Lung (tissue), 12 donors: ENCODE data around the gene KLHL7. TPM values are rescaled to one million over a fixed set of nuclear protein-coding genes. Genes with fewer than 3 reads are reported as not detected.

Source experiments
- ATAC-seq: fragments of 200-7000 bp; cut with Tn5 transposase; one replicate; pipeline ENCODE4 v1.9.1; 2020; ENCODE audit warnings: moderate number of reproducible peaks; ENCODE audit not compliant: insufficient read depth, low FRiP score
- DNase-seq, 3 donors: peaks; one replicate each; pipeline ENCODE4 v3.0.0-alpha.2; 2013 to 2017
- H3K27ac ChIP-seq, 2 donors: one replicate each; pipeline ENCODE4 v1.5.1; 2013; ENCODE audit warnings: mild to moderate bottlenecking in 2 of 2, moderate library complexity in 2 of 2, control low read depth in 1 of 2, inconsistent platforms in 1 of 2, low read depth in 1 of 2, low read length in 1 of 2
- H3K27me3 ChIP-seq, 3 donors: one replicate each; pipeline ENCODE4 v1.5.1; 2013; ENCODE audit warnings: low read length in 2 of 3; ENCODE audit not compliant: control insufficient read depth in 3 of 3, insufficient read depth in 3 of 3
- H3K36me3 ChIP-seq, 4 donors: one replicate each; pipeline ENCODE4 v1.5.1; 2013; ENCODE audit warnings: low read length in 4 of 4, mild to moderate bottlenecking in 1 of 4, moderate library complexity in 1 of 4; ENCODE audit not compliant: control insufficient read depth in 4 of 4, insufficient read depth in 4 of 4
- H3K4me1 ChIP-seq, 5 donors: one replicate each; pipeline ENCODE4 v1.5.1; 2013; ENCODE audit warnings: low read length in 5 of 5, mild to moderate bottlenecking in 2 of 5, moderate library complexity in 1 of 5; ENCODE audit not compliant: control insufficient read depth in 5 of 5, insufficient read depth in 5 of 5
- H3K4me3 ChIP-seq: one replicate; pipeline ENCODE4 v1.5.1; 2013; ENCODE audit warnings: mild to moderate bottlenecking, control low read depth, moderate library complexity
- H3K9ac ChIP-seq, 2 donors: one replicate each; pipeline ENCODE4 v1.5.1; 2013; ENCODE audit warnings: low read length in 2 of 2, control low read depth in 1 of 2; ENCODE audit not compliant: insufficient read depth in 1 of 2
- H3K9me3 ChIP-seq, 4 donors: one replicate each; pipeline ENCODE4 v1.5.1; 2013; ENCODE audit warnings: low read length in 3 of 4, mild to moderate bottlenecking in 1 of 4, moderate library complexity in 1 of 4; ENCODE audit not compliant: control insufficient read depth in 4 of 4, insufficient read depth in 3 of 4
- WGBS, 2 donors: extraction: QIAGEN DNeasy Blood & Tissue Kit; methylation state at CpG; one replicate each; pipeline ENCODE4 v1.1.7; 2013; 5-methylcytosine and 5-hydroxymethylcytosine counted together
- polyA plus RNA-seq, 2 donors: library from polyadenylated mRNA; stranded (reverse); fragments of 200-250 nt; gene quantifications; one replicate each; pipeline ENCODE4 v1.2.1, GENCODE V29; 2013
- total RNA-seq, 2 donors: library from RNA; depleted of rRNA in 1 of 2; stranded (reverse); fragments of >200 nt in 1 of 2; gene quantifications; one replicate each; pipeline ENCODE4 v1.2.1, GENCODE V29; 2014 to 2021
- TF ChIP-seq, protein P1 (sequence below): IDR thresholded peaks from 2 replicates; pipeline ENCODE4 v1.5.1; 2012; ENCODE audit warnings: mild to moderate bottlenecking; ENCODE audit errors: control extremely low read depth, extremely low read depth
- donor health status: control.
- donor health status: control.
- donor health status: Bipolar disorder and iron deficiency.
- donor health status: healthy.
- donor health status: DM: yes; HTN: yes; CAD: no.

KLHL7 gene
- total and polyA plus RNA-seq, 4 donors = 11.5 to 38.1 (median 17.6) TPM

DNA sequence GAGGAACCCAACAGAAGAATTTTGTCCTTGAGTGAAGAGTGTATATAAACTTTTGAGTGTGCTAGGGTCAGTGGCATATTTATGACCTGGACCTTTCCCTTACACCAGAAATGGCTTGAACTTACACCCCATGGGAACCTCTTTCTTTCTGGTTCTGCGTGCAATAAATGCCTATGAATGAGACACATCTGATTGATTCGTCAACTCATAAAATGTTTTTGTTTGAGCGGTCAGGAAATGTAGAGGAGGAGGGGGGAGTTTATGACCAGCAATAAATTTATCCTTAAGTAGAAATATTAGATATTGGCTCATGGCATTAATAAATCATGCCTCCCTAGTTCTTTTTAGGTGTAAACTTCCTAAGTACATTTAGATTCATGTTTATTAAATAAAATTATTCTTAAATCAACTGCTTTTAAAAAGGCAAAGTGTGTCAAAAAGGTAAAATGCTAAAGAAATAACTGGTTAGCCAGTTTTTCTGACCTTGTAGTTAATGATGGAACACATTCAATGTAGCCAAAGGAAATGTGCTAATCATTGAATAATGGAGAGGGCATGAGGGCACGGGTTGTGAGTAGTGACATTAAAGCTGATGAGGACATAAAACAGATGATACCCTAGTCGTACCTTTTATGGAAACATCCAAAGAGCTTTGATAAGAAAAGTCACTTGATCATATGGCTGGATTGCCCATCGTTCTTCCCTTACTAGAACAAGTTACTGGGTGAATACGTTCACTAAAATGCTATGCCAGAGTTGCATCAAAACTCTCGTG, 62.7 kb downstream of the KLHL7 start:
- Histone ChIP-seq H3K4me1 (peaks cover 0 to 2% (median 0%) of the 10 kb centered on the region in 5 donors), H3K4me3 (no peak overlapping the region), H3K36me3 (peaks cover 0 to 13% (median 3%) of the 10 kb centered on the region in 4 donors), H3K9me3 (no peaks in the 10 kb centered on the region), H3K27me3 (no peaks in the 10 kb centered on the region), H3K9ac (no peak overlapping the region), H3K27ac (peak overlapping the region in 1 of 2 donors; percentile 77)
- ATAC-seq = no peak
- TF ChIP-seq, protein P1, sequence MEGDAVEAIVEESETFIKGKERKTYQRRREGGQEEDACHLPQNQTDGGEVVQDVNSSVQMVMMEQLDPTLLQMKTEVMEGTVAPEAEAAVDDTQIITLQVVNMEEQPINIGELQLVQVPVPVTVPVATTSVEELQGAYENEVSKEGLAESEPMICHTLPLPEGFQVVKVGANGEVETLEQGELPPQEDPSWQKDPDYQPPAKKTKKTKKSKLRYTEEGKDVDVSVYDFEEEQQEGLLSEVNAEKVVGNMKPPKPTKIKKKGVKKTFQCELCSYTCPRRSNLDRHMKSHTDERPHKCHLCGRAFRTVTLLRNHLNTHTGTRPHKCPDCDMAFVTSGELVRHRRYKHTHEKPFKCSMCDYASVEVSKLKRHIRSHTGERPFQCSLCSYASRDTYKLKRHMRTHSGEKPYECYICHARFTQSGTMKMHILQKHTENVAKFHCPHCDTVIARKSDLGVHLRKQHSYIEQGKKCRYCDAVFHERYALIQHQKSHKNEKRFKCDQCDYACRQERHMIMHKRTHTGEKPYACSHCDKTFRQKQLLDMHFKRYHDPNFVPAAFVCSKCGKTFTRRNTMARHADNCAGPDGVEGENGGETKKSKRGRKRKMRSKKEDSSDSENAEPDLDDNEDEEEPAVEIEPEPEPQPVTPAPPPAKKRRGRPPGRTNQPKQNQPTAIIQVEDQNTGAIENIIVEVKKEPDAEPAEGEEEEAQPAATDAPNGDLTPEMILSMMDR = no peak
- DNase-seq = no peak
- 82 to 91% methylated on average over 8 of the region's 8 CpGs for WGBS, 2 donors

DNA sequence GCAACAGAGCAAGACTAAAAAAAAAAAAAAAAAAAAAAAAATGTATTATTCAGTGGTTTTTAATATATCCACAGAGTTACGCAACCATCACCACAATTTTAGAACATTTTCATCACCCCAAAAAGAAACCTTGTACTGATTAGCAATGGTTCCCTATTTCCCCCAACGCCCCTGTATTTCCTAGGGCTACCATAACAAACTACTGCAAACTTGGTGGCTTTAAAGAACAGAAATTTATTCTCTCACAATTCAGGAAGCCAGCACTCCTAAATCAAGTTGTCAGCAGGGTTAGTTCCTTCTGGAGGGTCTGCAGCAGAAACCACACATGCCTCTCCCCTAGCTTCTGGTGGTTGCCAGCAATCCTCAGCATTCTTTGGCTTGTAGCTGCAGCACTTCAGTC, 70.4 kb downstream of the KLHL7 start:
- WGBS, 2 donors = 27 to 69% methylated on average over 2 of the region's 2 CpGs
- Histone ChIP-seq H3K4me3 (no peak overlapping the region), H3K9ac (no peak overlapping the region), H3K4me1 (peaks cover 0 to under 1% (median 0%) of the 10 kb centered on the region in 5 donors), H3K36me3 (peaks cover 4 to 11% (median 7%) of the 10 kb centered on the region in 4 donors), H3K9me3 (no peaks in the 10 kb centered on the region), H3K27me3 (no peaks in the 10 kb centered on the region), H3K27ac (no peak overlapping the region)
- DNase-seq = no peak
- no peak for ATAC-seq
- TF ChIP-seq, protein P1 = no peak

DNA sequence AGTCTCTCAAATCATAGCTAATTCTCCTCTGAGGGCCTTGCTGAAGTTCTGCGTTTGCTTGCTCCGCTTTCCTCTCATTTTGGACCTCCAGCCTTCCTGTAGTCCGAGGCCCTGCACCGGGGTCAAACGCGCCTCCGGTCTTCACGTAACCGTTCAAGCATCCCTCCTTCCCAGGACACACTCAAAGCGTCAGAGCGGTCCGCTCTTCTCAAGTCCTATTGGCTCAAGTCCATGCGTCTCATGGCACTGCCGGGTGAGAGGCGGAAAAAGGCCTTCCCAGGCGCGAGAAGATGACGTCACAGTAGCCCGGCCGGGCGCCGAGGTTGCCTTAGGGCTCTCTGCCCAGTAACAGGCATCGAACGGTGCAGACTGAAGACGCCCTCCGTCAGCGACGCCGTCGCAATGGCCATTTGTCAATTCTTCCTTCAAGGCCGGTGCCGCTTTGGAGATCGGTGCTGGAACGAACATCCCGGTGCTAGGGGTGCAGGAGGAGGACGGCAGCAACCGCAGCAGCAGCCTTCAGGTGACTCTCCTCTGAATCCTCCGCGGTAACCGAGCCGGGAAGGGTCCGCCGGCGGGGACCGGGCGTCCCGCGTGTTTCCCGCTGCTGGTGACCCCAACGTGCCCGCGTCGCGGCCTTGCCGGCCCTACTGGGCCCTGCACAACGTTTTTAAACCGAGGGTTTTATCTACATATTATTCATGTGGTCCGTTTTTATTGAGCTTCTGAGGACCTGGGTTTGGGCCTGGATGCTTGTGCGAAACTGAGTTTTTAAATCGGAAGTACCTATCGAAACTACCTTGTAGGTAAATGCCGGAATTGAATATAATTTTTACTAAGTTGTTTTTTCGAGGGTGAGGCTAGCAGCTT, 76.3 kb downstream of the KLHL7 start, which contains the start of gene NUP42:
TSS of gene NUP42 (plus strand) at position 365 of the 870 bp plus-strand sequence. CDS start at position 403, 38 bp downstream.
- WGBS, 2 donors = 0% methylated on average over 63 of the region's 63 CpGs
- TF ChIP-seq, protein P1 = no peak

More for the DNA sequence above, 76.3 kb downstream of the KLHL7 start, which contains the start of gene NUP42:
- Histone ChIP-seq H3K27me3 (no peaks in the 10 kb centered on the region), H3K36me3 (peaks cover 0 to 6% (median 0%) of the 10 kb centered on the region in 4 donors), H3K9ac (peak within 1 kb of the TSS; percentile 94 to 97), H3K4me3 (peak within 1 kb of the TSS; percentile 86), H3K4me1 (peaks cover 0 to 9% (median 0%) of the 10 kb centered on the region in 5 donors), H3K27ac (peak within 1 kb of the TSS; percentile 96), H3K9me3 (no peaks in the 10 kb centered on the region)
- ATAC-seq (peak; percentile 97), DNase-seq (peak; percentile 97 to 99 (median 99))
